ENCODE data around the gene MAP2K1.

DNA sequence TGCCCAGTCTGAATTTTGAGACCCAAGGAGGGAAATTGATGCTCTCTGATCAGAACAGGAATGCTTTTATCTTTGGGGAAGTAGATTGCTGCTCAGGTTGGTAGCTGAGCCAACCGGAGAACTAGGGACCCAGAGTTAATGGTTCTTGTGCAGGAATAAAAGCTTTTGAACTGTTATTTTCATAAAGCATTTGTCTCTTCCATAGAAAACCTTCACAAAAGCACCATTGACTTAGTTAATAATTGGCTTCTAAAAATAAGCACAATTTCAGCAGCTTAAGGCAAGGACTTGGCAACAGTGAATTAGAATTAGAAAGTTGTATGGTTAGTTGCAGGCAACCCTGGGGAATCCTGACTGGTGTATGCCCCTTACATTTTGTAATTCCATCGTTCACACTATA, 53.8 kb downstream of the MAP2K1 start:
- TF ChIP-seq, protein P1, sequence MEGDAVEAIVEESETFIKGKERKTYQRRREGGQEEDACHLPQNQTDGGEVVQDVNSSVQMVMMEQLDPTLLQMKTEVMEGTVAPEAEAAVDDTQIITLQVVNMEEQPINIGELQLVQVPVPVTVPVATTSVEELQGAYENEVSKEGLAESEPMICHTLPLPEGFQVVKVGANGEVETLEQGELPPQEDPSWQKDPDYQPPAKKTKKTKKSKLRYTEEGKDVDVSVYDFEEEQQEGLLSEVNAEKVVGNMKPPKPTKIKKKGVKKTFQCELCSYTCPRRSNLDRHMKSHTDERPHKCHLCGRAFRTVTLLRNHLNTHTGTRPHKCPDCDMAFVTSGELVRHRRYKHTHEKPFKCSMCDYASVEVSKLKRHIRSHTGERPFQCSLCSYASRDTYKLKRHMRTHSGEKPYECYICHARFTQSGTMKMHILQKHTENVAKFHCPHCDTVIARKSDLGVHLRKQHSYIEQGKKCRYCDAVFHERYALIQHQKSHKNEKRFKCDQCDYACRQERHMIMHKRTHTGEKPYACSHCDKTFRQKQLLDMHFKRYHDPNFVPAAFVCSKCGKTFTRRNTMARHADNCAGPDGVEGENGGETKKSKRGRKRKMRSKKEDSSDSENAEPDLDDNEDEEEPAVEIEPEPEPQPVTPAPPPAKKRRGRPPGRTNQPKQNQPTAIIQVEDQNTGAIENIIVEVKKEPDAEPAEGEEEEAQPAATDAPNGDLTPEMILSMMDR (IDR thresholded peaks at IDR 0.05): no peak
- TF ChIP-seq POLR2A (IDR thresholded peaks at IDR 0.05) (no peak), EP300 (IDR thresholded peaks at IDR 0.05; ENCODE audit: low read depth) (no peak)

All from transverse colon (tissue), 3 donors.